Glomerular visceral epithelial cell (primary cell): ENCODE results near the gene TMEM259.
"Not testable (repeated sequence)": the region's sequence is repeated elsewhere in the genome, so short reads cannot be mapped to it uniquely, and the experiment has no call there.

Source experiments
- DNase-seq: peaks from one replicate; pipeline ENCODE4 v3.0.0-alpha.2; 2016; ENCODE audit errors: extremely low spot score

The TMEM259 gene

GRCh38 chr19:1040476-1041271, 19.8 kb upstream of the TMEM259 start:
- DNase-seq, result peak; percentile 89

GRCh38 chr19:1039646-1040475, 18.9 kb upstream of the TMEM259 start, which contains the start of gene ABCA7:
TSS of gene ABCA7 (plus strand) at chr19:1040107. CDS start at chr19:1041362, 1,255 bp downstream.
- DNase-seq, result peak; percentile 99

- DNase-seq, result no peak
These were observed 18.2 kb upstream of the TMEM259 start for GRCh38 chr19:1038978-1039645.

DNA sequence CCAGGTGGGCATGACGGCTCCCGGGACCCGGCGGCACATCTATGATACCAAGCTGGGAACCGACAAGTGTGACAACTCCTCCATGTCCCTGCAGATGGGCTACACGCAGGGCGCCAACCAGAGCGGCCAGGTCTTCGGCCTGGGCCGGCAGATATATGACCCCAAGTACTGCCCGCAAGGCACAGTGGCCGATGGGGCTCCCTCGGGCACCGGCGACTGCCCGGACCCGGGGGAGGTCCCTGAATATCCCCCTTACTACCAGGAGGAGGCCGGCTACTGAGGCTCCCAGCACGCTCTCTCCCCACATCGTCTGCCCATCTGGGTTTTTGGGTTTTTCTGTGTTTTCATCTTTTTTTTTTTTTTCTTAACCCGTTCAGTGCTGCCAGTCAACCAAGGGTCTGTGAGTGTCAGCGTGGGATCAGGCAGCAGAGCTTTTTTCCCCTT, 16.7 kb upstream of the TMEM259 start:
- no peak for DNase-seq

DNA sequence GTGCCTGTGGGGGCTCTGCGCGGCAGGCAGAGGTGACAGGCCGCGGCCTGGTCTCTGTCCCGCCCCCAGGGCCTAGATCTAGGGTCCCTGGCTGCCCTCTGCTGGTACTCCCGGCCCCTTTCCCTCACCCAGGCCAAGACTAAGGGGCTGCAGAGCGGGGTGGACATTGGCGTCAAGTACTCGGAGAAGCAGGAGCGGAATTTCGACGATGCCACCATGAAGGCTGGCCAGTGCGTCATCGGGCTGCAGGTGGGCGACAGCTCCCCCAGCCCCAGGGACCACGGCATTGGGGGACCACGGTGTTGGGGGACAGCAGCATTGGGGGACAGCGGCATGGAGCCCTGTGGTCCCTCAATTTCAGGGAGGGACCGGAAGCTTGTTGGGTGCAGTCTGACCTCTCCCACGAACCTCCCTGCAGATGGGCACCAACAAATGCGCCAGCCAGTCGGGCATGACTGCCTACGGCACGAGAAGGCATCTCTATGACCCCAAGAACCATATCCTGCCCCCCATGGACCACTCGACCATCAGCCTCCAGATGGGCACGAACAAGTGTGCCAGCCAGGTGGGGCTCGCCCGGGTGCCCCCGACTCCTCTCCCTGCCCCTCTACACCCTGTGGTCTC, 15.2 kb upstream of the TMEM259 start:
- DNase-seq, result no peak

GRCh38 chr19:1032264-1032867, 11.4 kb upstream of the TMEM259 start:
- no peak for DNase-seq

- peak; percentile 97 for DNase-seq
These were observed 7.4 kb upstream of the TMEM259 start for GRCh38 chr19:1028062-1028926.

DNA sequence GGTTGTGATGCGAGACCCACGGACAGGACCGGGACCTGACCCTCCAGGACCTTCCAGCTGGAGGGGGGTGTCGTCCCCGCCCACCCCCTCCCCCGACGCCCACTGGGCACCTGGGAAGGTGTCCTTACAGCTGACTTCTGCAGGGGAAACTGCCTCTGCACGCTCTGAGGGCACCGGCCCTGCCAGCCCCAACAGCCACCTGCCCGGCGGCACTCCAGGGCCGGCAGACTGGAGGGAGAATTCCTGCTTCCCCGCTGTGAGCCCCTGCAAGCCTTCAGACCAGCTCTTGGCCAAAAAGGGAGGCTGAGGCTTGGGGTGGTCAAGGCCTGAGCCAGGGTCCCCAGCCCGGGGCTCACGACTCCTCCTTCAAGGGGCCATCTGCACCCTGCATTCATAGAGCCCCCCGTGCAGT, 6.7 kb upstream of the TMEM259 start:
- DNase-seq, result no peak

- DNase-seq, result peak; percentile 42
These were observed 6.1 kb upstream of the TMEM259 start for GRCh38 chr19:1026783-1027649.

- peak; percentile 80 for DNase-seq
These were observed 5.2 kb upstream of the TMEM259 start, which contains the start of gene CNN2 for GRCh38 chr19:1025960-1026782. TSS of gene CNN2 (plus strand) at chr19:1026608. CDS start at chr19:1026662, 54 bp downstream.

DNA sequence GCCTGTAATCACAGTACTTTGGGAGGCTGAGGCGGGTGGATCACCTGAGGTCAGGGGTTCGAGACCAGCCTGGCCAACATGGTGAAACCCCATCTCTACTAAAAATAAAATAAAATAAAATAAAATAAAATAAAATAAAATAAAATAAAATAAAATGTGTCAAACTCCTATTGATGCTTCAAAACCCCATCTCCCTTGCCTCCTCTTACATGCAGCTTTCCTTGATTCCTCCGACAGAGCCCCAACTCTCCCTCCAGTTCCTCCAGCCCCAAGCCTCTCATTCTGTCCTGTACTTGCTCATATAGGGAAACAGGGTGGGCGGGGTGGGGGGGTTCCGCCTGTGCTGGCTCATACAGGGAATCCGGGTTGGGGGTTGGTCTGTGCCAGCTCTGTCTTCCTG, 4.2 kb upstream of the TMEM259 start:
- DNase-seq, result not testable (repeated sequence)

GRCh38 chr19:1023883-1024188, 2.9 kb upstream of the TMEM259 start:
- DNase-seq, result not testable (repeated sequence)

GRCh38 chr19:1019980-1020867, 699 bp downstream of the TMEM259 start:
- DNase-seq, result no peak

- no peak for DNase-seq
These were observed 1.3 kb downstream of the TMEM259 start for GRCh38 chr19:1019616-1019961.

DNA sequence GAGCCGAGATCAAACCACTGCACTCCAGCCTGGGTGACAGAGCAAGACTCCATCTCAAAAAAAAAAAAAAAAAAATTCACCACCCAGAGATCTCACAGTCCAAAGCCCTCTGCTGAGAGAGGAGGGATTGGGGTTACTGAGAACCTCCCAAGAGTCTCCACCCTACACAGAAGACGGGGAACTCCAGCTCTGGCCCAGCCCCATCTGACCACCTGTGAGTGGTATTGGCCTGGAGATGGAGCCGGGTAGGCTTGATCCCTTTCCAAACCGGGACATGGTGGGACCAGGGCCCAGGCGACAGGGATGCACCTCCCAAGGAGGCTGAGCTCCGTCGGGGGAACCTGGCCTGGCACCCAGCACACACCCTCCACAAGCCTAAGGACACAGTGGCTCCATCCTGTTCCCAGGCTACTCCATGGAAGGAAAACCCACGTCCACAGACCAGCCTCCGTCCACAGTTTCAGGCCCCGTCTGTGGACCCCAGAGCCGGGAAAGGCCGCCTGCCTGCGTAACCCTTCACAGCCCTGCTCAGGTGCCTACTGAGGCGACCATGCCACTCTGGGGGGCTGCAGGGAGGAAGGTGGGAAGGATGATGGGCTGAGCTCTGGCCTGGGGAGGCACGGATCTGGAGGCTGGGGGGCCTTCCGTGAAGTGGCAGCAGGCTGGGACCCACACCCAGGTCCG, 1.8 kb downstream of the TMEM259 start:
- DNase-seq, result no peak

GRCh38 chr19:1018393-1018792, 2.5 kb downstream of the TMEM259 start:
- DNase-seq, result no peak

DNA sequence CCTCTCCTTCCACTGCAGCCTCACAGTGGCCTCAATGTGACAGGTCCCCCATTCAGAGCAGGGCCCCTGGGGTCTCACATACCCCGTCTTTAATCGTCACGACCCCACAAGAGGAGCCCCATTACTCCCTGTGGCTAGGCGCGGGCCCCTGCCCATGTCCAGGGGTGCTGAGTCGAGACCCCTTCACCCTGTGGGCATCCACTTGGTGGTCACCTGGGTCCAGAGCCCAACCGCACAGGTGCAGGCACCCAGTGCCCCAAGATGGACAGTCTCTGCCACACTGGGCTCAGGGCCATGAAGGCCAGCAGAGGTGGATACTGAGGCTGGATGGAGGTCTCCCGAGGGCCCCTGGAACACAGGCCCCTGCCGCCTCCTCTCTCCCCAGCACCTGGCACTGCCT, 3.0 kb downstream of the TMEM259 start:
- no peak for DNase-seq
